IMR-90 (cell line): ENCODE results near the gene CACNA2D3. TPM values are rescaled to one million over a fixed set of nuclear protein-coding genes. Genes with fewer than 3 reads are reported as not detected.

Experiments used
- ATAC-seq: fragments of 200-7000 bp; cut with Tn5 transposase; 2 replicates; pipeline ENCODE4 v1.9.1; 2020; ENCODE audit warnings: low read depth, mild to moderate bottlenecking, moderate library complexity
- BruUV-seq: library from RNA; stranded (reverse); fragments of 400-500 nt; replicated peaks from 2 replicates; lab custom pipeline; 2021; lab: Mats Ljungman, UMichigan
- CTCF ChIA-PET: fragments of 300-600 bp; formaldehyde crosslinking; extraction: SDS; loops from one replicate; lab custom pipeline; 2021; ENCODE audit warnings: antibody characterized with exemption; lab: Yijun Ruan, JAX
- POLR2A ChIA-PET: fragments of 300-600 bp; sonication (Branson Sonifier 250); formaldehyde crosslinking; loops from one replicate; lab custom pipeline; 2022; ENCODE audit warnings: antibody characterized with exemption; ENCODE audit not compliant: unreplicated experiment; lab: Charles Lee
- DNase-seq: peaks from one replicate; pipeline ENCODE4 v3.0.0; 2013
- H2AFZ ChIP-seq: replicated peaks from 2 replicates; pipeline ENCODE3; 2013; ENCODE audit warnings: low read length, mild to moderate bottlenecking; ENCODE audit not compliant: poor library complexity
- H2AK5ac ChIP-seq: 2 replicates; pipeline ENCODE4 v1.6.1; 2013; ENCODE audit warnings: low read depth, low read length, inconsistent platforms
- H2AK9ac ChIP-seq: replicated peaks from 2 replicates; pipeline ENCODE3; 2013; ENCODE audit warnings: mild to moderate bottlenecking, low read depth, low read length, moderate library complexity; ENCODE audit not compliant: poor library complexity
- H2BK120ac ChIP-seq: 2 replicates; pipeline ENCODE4 v1.6.1; 2013; ENCODE audit warnings: low read depth, low read length, inconsistent platforms
- H2BK15ac ChIP-seq: 3 replicates; pipeline ENCODE4 v1.6.1; 2013; ENCODE audit warnings: low read depth, low read length, inconsistent platforms
- H2BK20ac ChIP-seq: 2 replicates; pipeline ENCODE4 v1.6.1; 2013; ENCODE audit warnings: low read depth, mild to moderate bottlenecking, inconsistent platforms, low read length, moderate library complexity
- H2BK5ac ChIP-seq: 2 replicates; pipeline ENCODE4 v1.6.1; 2013; ENCODE audit warnings: mild to moderate bottlenecking, low read depth, low read length, inconsistent platforms; ENCODE audit not compliant: poor library complexity, severe bottlenecking
- H3K14ac ChIP-seq: replicated peaks from 2 replicates; pipeline ENCODE4 v1.6.1; 2013; ENCODE audit warnings: low read depth, low read length, inconsistent platforms
- H3K18ac ChIP-seq: 2 replicates; pipeline ENCODE4 v1.6.1; 2013; ENCODE audit warnings: low read depth, low read length, control low read depth
- H3K23ac ChIP-seq: 2 replicates; pipeline ENCODE4 v1.6.1; 2013; ENCODE audit warnings: low read depth, low read length, inconsistent platforms
- H3K27ac ChIP-seq: 2 replicates; pipeline ENCODE4 v1.5.1; 2013; ENCODE audit warnings: mild to moderate bottlenecking, control low read depth, low read length; ENCODE audit not compliant: insufficient read depth
- H3K27me3 ChIP-seq: 2 replicates; pipeline ENCODE4 v1.6.1; 2013; ENCODE audit warnings: low read length; ENCODE audit not compliant: control insufficient read depth, insufficient read depth
- H3K36me3 ChIP-seq: 2 replicates; pipeline ENCODE4 v1.6.1; 2013; ENCODE audit warnings: low read length, mixed read lengths; ENCODE audit not compliant: control insufficient read depth, insufficient read depth
- H3K4ac ChIP-seq: 2 replicates; pipeline ENCODE4 v1.6.1; 2013; ENCODE audit warnings: low read depth, low read length, inconsistent platforms
- H3K4me1 ChIP-seq: 2 replicates; pipeline ENCODE4 v1.6.1; 2013; ENCODE audit warnings: low read length, mixed read lengths; ENCODE audit not compliant: control insufficient read depth, insufficient read depth
- H3K4me2 ChIP-seq: 2 replicates; pipeline ENCODE4 v1.6.1; 2013; ENCODE audit warnings: low read depth, mild to moderate bottlenecking, control low read depth, low read length, moderate library complexity
- H3K4me3 ChIP-seq: 2 replicates; pipeline ENCODE4 v1.5.1; 2013; ENCODE audit warnings: low read depth, mild to moderate bottlenecking, control low read depth, low read length, moderate library complexity; ENCODE audit not compliant: insufficient read depth
- H3K56ac ChIP-seq: 2 replicates; pipeline ENCODE4 v1.6.1; 2013; ENCODE audit warnings: low read length, inconsistent platforms; ENCODE audit not compliant: insufficient read depth; ENCODE audit errors: extremely low read depth
- H3K79me1 ChIP-seq, 2 experiments: 2 replicates each; pipeline ENCODE4 v1.6.1; 2013; ENCODE audit warnings: low read length in 2 of 2, inconsistent platforms in 1 of 2, low read depth in 1 of 2
- H3K9ac ChIP-seq: 2 replicates; pipeline ENCODE4 v1.6.1; 2013; ENCODE audit warnings: low read depth, low read length, control low read depth
- H3K9me1 ChIP-seq: 2 replicates; pipeline ENCODE4 v1.6.1; 2013; ENCODE audit warnings: low read length, inconsistent platforms; ENCODE audit not compliant: insufficient read depth
- H3K9me3 ChIP-seq: 2 replicates; pipeline ENCODE4 v1.6.1; 2013; ENCODE audit warnings: low read length; ENCODE audit not compliant: control insufficient read depth, insufficient read depth
- H4K20me1 ChIP-seq: 2 replicates; pipeline ENCODE4 v1.6.1; 2013; ENCODE audit warnings: low read length, inconsistent platforms; ENCODE audit not compliant: insufficient read depth
- H4K5ac ChIP-seq: 2 replicates; pipeline ENCODE4 v1.6.1; 2013; ENCODE audit warnings: mild to moderate bottlenecking, low read depth, low read length, control low read depth
- H4K8ac ChIP-seq, 2 experiments: 2 replicates each; pipeline ENCODE4 v1.6.1; 2013; ENCODE audit warnings: low read depth in 2 of 2, low read length in 2 of 2, control low read depth in 1 of 2, inconsistent platforms in 1 of 2
- H4K91ac ChIP-seq: 2 replicates; pipeline ENCODE4 v1.6.1; 2013; ENCODE audit warnings: low read depth, low read length, inconsistent platforms; ENCODE audit not compliant: insufficient read depth
- BHLHE40 ChIP-seq: fragments of 150-350 bp; IDR thresholded peaks from 2 replicates; pipeline ENCODE4 v1.6.1; 2016; ENCODE audit warnings: mild to moderate bottlenecking, low read depth, low read length
- CHD1 ChIP-seq: IDR thresholded peaks from 2 replicates; pipeline ENCODE4 v1.6.1; 2012; ENCODE audit warnings: low read depth, low read length, improper control_type of control experiment
- MAFK ChIP-seq: IDR thresholded peaks from 2 replicates; pipeline ENCODE4 v1.6.1; 2012; ENCODE audit warnings: low read depth, low read length, improper control_type of control experiment
- NFE2L2 ChIP-seq: fragments of 150-350 bp; IDR thresholded peaks from 2 replicates; pipeline ENCODE4 v1.6.1; 2016; ENCODE audit warnings: low read depth, mild to moderate bottlenecking, low read length
- RAD21 ChIP-seq: IDR thresholded peaks from 2 replicates; pipeline ENCODE4 v1.6.1; 2012; ENCODE audit warnings: low read length, improper control_type of control experiment
- WGBS, 2 experiments: methylation state at CpG; one replicate each; pipeline versions ENCODE4 v1.1.5 to v1.1.7; 2013; ENCODE audit warnings: missing lambda C conversion rate in 2 of 2; ENCODE audit not compliant: insufficient read length in 1 of 2; ENCODE audit errors: extremely low coverage in 2 of 2; 5-methylcytosine and 5-hydroxymethylcytosine counted together
- dilution Hi-C: fragments of 300-500 bp; cut with HindIII; formaldehyde crosslinking; loops from one replicate; pipeline ENCODE4 v1.14.3; 2018; ENCODE audit warnings: low sequenced_read_pairs; ENCODE audit not compliant: unreplicated experiment
- in situ Hi-C: fragments of 300-500 bp; cut with MboI; formaldehyde crosslinking; loops from 3 replicates; pipeline ENCODE4 v1.14.3; 2019; ENCODE audit warnings: low sequenced_read_pairs, inconsistent platforms, mixed read lengths
- intact Hi-C: fragments of 100-400 bp; cut with micrococcal nuclease; formaldehyde crosslinking; loops from 2 replicates; pipeline ENCODE4 v1.10.0; 2022
- polyA plus RNA-seq, 3 experiments: library from polyadenylated mRNA; depleted of rRNA; stranded (reverse); fragments of >200 nt; gene quantifications; 2 replicates each; pipeline ENCODE4 v1.2.3, GENCODE V29; 2012; ENCODE audit warnings: low replicate concordance in 1 of 3
- total RNA-seq: library from RNA; depleted of rRNA; stranded (reverse); fragments of >200 nt; gene quantifications from 2 replicates; pipeline ENCODE4 v1.2.3, GENCODE V29; 2012
- TF ChIP-seq, protein P1 (sequence below): fragments of 150-350 bp; IDR thresholded peaks from 2 replicates; pipeline ENCODE4 v1.6.1; 2016; ENCODE audit warnings: low read depth, mild to moderate bottlenecking, low read length, moderate library complexity, borderline replicate concordance

Gene CACNA2D3
- total and polyA plus RNA-seq, 2 of the 4 experiments (the other 2 are of a cell fraction): 0.36 to 0.41 TPM

DNA sequence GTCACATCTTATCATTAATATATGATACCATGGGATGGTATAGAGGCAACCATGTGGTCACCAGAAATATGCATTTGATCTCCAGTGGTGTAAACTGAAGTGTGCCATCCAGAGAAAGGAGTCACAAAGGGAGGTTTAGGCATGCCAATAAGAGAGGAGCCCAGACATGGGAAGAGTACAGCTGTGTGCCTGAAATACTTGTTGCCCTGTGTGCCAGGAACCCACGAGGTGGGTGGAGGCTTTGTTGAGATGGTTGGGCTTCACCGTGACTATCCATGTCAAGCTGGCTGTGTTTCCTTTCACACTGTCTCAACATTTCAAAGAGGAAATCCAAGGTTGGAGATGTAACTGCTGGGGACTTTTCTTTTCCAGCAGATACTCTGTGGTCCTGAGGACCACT is 43.5 kb downstream of the CACNA2D3 start:
- dilution Hi-C loops: no loop called here
- Histone ChIP-seq H2AK9ac (no peak overlapping the region), H3K27me3 (no peaks in the 10 kb centered on the region), H4K8ac (no peak overlapping the region), H2BK15ac (no peak overlapping the region), H3K9me1 (no peaks in the 10 kb centered on the region), H3K56ac (no peak overlapping the region), H3K4me2 (no peak overlapping the region), H3K9ac (no peak overlapping the region), H3K14ac (no peak overlapping the region), H4K5ac (no peak overlapping the region), H3K36me3 (no peaks in the 10 kb centered on the region), H2BK5ac (no peak overlapping the region), H3K23ac (no peak overlapping the region), H2AFZ (no peak overlapping the region), H3K9me3 (peaks cover 23% of the 10 kb centered on the region), H2BK20ac (no peak overlapping the region), H3K18ac (no peak overlapping the region), H3K27ac (no peak overlapping the region), H3K79me1 (no peaks in the 10 kb centered on the region), H3K4me1 (no peaks in the 10 kb centered on the region), H3K4me3 (no peak overlapping the region), H4K91ac (no peak overlapping the region), H2AK5ac (no peak overlapping the region), H4K20me1 (no peaks in the 10 kb centered on the region), H3K4ac (no peak overlapping the region), H2BK120ac (no peak overlapping the region)
- in situ Hi-C loops: no loop called here
- ChIA-PET CTCF (no interaction called here), POLR2A (no interaction called here)
- no CpG with 5 or more reads among the region's 2 CpGs for WGBS, 2 experiments
- no peak for DNase-seq
- BruUV-seq: no TSS peak
- intact Hi-C loops: no loop called here
- no peak for TF ChIP-seq CHD1
- TF ChIP-seq MAFK: no peak
- no peak for TF ChIP-seq RAD21
- TF ChIP-seq NFE2L2: no peak
- no peak for TF ChIP-seq BHLHE40
- TF ChIP-seq, protein P1, sequence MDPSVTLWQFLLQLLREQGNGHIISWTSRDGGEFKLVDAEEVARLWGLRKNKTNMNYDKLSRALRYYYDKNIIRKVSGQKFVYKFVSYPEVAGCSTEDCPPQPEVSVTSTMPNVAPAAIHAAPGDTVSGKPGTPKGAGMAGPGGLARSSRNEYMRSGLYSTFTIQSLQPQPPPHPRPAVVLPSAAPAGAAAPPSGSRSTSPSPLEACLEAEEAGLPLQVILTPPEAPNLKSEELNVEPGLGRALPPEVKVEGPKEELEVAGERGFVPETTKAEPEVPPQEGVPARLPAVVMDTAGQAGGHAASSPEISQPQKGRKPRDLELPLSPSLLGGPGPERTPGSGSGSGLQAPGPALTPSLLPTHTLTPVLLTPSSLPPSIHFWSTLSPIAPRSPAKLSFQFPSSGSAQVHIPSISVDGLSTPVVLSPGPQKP: no peak
- no peak for ATAC-seq
